ENCODE measurements around the gene GRK1.
A peak's percentile ranks its signal among the peaks of the same experiment; 100 is the strongest.

GRK1 gene

GRCh38 chr13:113635709-113636108 is 31.3 kb upstream of the GRK1 start:
- Histone ChIP-seq H3K4me1 (ENCODE audit: insufficient read depth, poor library complexity, severe bottlenecking) (no peaks in the 10 kb centered on the region), H3K9me3 (ENCODE audit: severe bottlenecking) (no peaks in the 10 kb centered on the region), H3K36me3 (ENCODE audit: low read depth) (peaks cover 94% of the 10 kb centered on the region), H3K4me3 (ENCODE audit: severe bottlenecking) (no peak overlapping the region), H3K27ac (ENCODE audit: poor library complexity, severe bottlenecking) (no peak overlapping the region), H3K27me3 (ENCODE audit: insufficient read depth, poor library complexity, severe bottlenecking) (no peaks in the 10 kb centered on the region)
- DNase-seq (ENCODE audit: low spot score) (peak; percentile 26), ATAC-seq (ENCODE audit: low read depth) (no peak)
- no peak for TF ChIP-seq CTCF (IDR thresholded peaks at IDR 0.05; ENCODE audit: poor library complexity, severe bottlenecking)

- peaks cover 96% of the 10 kb centered on the region for H3K36me3 ChIP-seq (ENCODE audit: low read depth)
- no peak for ATAC-seq (ENCODE audit: low read depth)
These were observed 30.6 kb upstream of the GRK1 start for GRCh38 chr13:113636266-113636963.

GRCh38 chr13:113637262-113638160 is 29.5 kb upstream of the GRK1 start:
- H3K27ac ChIP-seq (ENCODE audit: poor library complexity, severe bottlenecking): no peak overlapping the region
- H3K9me3 ChIP-seq (ENCODE audit: severe bottlenecking): peaks cover 2% of the 10 kb centered on the region
- H3K36me3 ChIP-seq (ENCODE audit: low read depth): peaks cover 97% of the 10 kb centered on the region
- no peaks in the 10 kb centered on the region for H3K27me3 ChIP-seq (ENCODE audit: insufficient read depth, poor library complexity, severe bottlenecking)
- H3K4me3 ChIP-seq (ENCODE audit: severe bottlenecking): no peak overlapping the region
- DNase-seq (ENCODE audit: low spot score): no peak
- no peak for TF ChIP-seq CTCF (IDR thresholded peaks at IDR 0.05; ENCODE audit: poor library complexity, severe bottlenecking)
- H3K4me1 ChIP-seq (ENCODE audit: insufficient read depth, poor library complexity, severe bottlenecking): no peaks in the 10 kb centered on the region
- no peak for ATAC-seq (ENCODE audit: low read depth)

More at GRCh38 chr13:113636266-113636963, 30.6 kb upstream of the GRK1 start:
- no peaks in the 10 kb centered on the region for H3K27me3 ChIP-seq (ENCODE audit: insufficient read depth, poor library complexity, severe bottlenecking)
- no peak overlapping the region for H3K4me3 ChIP-seq (ENCODE audit: severe bottlenecking)
- H3K4me1 ChIP-seq (ENCODE audit: insufficient read depth, poor library complexity, severe bottlenecking): no peaks in the 10 kb centered on the region
- DNase-seq (ENCODE audit: low spot score): no peak
- H3K9me3 ChIP-seq (ENCODE audit: severe bottlenecking): no peaks in the 10 kb centered on the region
- no peak overlapping the region for H3K27ac ChIP-seq (ENCODE audit: poor library complexity, severe bottlenecking)
- TF ChIP-seq CTCF (IDR thresholded peaks at IDR 0.05; ENCODE audit: poor library complexity, severe bottlenecking): no peak

GRCh38 chr13:113638173-113638746 is 28.8 kb upstream of the GRK1 start:
- no peak overlapping the region for H3K27ac ChIP-seq (ENCODE audit: poor library complexity, severe bottlenecking)
- peaks cover 92% of the 10 kb centered on the region for H3K36me3 ChIP-seq (ENCODE audit: low read depth)
- no peaks in the 10 kb centered on the region for H3K4me1 ChIP-seq (ENCODE audit: insufficient read depth, poor library complexity, severe bottlenecking)
- H3K4me3 ChIP-seq (ENCODE audit: severe bottlenecking): no peak overlapping the region
- H3K27me3 ChIP-seq (ENCODE audit: insufficient read depth, poor library complexity, severe bottlenecking): no peaks in the 10 kb centered on the region
- no peak for TF ChIP-seq CTCF (IDR thresholded peaks at IDR 0.05; ENCODE audit: poor library complexity, severe bottlenecking)
- no peak for DNase-seq (ENCODE audit: low spot score)
- ATAC-seq (ENCODE audit: low read depth): no peak
- peaks cover 2% of the 10 kb centered on the region for H3K9me3 ChIP-seq (ENCODE audit: severe bottlenecking)

Measured in RWPE2 (cell line).